MCF 10A (cell line): ENCODE measurements around the gene SLC22A23. TPM values are rescaled to one million over a fixed set of nuclear protein-coding genes. Genes with fewer than 3 reads are reported as not detected.

Source experiments
- BruUV-seq: library from RNA; stranded (reverse); fragments of 400-500 nt; replicated peaks from 2 replicates; lab custom pipeline; 2021; lab: Mats Ljungman, UMichigan
- CTCF ChIA-PET: fragments of 300-600 bp; sonication (Branson Sonifier 250); formaldehyde crosslinking; extraction: SDS; loops from one replicate; lab custom pipeline; 2021; ENCODE audit warnings: antibody characterized with exemption, inconsistent platforms; lab: Yijun Ruan, JAX
- POLR2A ChIA-PET: fragments of 300-600, 350-650 bp; sonication (Branson Sonifier 250); formaldehyde crosslinking; extraction: SDS; loops from one replicate; lab custom pipeline; 2020; ENCODE audit warnings: antibody characterized with exemption, inconsistent platforms; lab: Yijun Ruan, JAX
- DNase-seq: peaks from one replicate; pipeline ENCODE4 v3.0.0-alpha.2; 2018; ENCODE audit not compliant: unreplicated experiment
- H3K27ac Mint-ChIP-seq: one replicate; pipeline ENCODE4 v1.8.0; 2022; ENCODE audit warnings: mild to moderate bottlenecking, low read depth, mixed read lengths; ENCODE audit not compliant: unreplicated experiment
- H3K27me3 Mint-ChIP-seq: one replicate; pipeline ENCODE4 v1.8.0; 2022; ENCODE audit warnings: mixed read lengths; ENCODE audit not compliant: insufficient read depth, unreplicated experiment
- H3K36me3 Mint-ChIP-seq: one replicate; pipeline ENCODE4 v1.8.0; 2022; ENCODE audit warnings: mild to moderate bottlenecking, moderate library complexity, mixed read lengths; ENCODE audit not compliant: insufficient read depth, unreplicated experiment
- H3K4me1 Mint-ChIP-seq: one replicate; pipeline ENCODE4 v1.8.0; 2022; ENCODE audit warnings: mixed read lengths; ENCODE audit not compliant: insufficient read depth, unreplicated experiment
- H3K4me3 Mint-ChIP-seq: one replicate; pipeline ENCODE4 v1.8.0; 2022; ENCODE audit warnings: mild to moderate bottlenecking, moderate library complexity, mixed read lengths; ENCODE audit not compliant: unreplicated experiment
- H3K9me3 Mint-ChIP-seq: one replicate; pipeline ENCODE4 v1.8.0; 2022; ENCODE audit warnings: mixed read lengths; ENCODE audit not compliant: unreplicated experiment
- intact Hi-C: fragments of 100-400 bp; cut with micrococcal nuclease; formaldehyde crosslinking; loops from 2 replicates; pipeline ENCODE4 v1.14.1; 2022
- total RNA-seq: library from RNA; stranded (reverse); gene quantifications from 2 replicates; pipeline ENCODE4 v1.2.3, GENCODE V29; 2022
- TF ChIP-seq, protein P1 (sequence below): fragments of 200-600 bp; IDR thresholded peaks from one replicate; pipeline ENCODE4 v1.8.0; 2022; ENCODE audit warnings: antibody characterized with exemption, mild to moderate bottlenecking; ENCODE audit not compliant: unreplicated experiment

The SLC22A23 gene
- total RNA-seq, 1 experiment from 2014 or later: 11.9 TPM

DNA sequence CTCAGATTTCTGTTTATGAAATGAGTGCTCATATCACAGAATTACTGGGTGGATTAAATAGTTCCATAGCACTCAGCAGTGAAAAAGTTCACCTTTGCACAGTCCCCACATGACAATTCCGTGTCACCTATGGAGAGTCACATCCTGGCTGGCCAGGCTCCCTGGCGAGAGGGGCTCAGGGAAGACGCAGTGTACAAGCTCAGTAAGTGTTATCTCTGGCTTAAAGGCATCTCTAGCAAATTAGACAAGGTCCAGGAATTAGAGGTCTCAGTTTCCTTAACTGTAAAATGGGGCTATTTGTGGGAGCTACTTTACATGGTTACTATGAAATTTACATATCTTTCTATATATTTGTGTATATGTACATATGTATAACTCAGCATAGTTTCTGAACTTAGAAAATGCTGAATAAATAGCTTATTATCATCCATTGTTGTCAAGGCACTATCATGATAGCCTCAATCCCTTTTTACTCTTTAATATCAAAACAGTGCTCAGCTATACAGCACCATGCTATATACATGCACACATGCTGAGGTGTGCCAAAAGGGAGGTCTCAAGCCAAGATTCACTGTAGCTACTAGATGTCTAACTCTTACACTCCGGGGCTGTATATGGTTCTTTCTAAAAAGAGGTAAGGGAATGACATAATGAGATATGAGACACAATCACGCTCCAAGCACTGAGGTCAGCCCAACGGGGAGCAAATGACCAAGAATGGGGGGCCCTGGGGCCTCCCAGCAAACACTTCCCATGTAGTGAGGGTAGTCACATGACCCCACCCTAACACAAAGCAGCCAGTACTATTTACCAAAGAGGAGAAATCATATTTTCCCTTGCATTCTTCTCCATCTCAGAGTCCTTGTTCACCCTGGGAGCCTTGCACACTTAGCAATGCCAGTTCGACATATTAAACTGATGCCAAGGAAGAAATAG lies 59.4 kb downstream of the SLC22A23 start:
- DNase-seq: no peak
- POLR2A ChIA-PET: interaction anchor here (0.7 kb wide), 2 partner anchors 23 to 63 kb away, joined by 3 read pairs; no protein-coding TSS in a partner anchor
- CTCF ChIA-PET: interaction anchor here (0.6 to 0.8 kb wide), 2 partner anchors 20 to 330 kb away, joined by 3 read pairs; no protein-coding TSS in a partner anchor
- Mint-ChIP-seq H3K9me3 (no peaks in the 10 kb centered on the region), H3K4me3 (no peak overlapping the region), H3K27ac (no peak overlapping the region), H3K36me3 (no peaks in the 10 kb centered on the region), H3K4me1 (peaks cover 10% of the 10 kb centered on the region), H3K27me3 (no peaks in the 10 kb centered on the region)
- intact Hi-C loops: no loop called here
- no TSS peak for BruUV-seq
- TF ChIP-seq, protein P1, sequence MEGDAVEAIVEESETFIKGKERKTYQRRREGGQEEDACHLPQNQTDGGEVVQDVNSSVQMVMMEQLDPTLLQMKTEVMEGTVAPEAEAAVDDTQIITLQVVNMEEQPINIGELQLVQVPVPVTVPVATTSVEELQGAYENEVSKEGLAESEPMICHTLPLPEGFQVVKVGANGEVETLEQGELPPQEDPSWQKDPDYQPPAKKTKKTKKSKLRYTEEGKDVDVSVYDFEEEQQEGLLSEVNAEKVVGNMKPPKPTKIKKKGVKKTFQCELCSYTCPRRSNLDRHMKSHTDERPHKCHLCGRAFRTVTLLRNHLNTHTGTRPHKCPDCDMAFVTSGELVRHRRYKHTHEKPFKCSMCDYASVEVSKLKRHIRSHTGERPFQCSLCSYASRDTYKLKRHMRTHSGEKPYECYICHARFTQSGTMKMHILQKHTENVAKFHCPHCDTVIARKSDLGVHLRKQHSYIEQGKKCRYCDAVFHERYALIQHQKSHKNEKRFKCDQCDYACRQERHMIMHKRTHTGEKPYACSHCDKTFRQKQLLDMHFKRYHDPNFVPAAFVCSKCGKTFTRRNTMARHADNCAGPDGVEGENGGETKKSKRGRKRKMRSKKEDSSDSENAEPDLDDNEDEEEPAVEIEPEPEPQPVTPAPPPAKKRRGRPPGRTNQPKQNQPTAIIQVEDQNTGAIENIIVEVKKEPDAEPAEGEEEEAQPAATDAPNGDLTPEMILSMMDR: no peak

DNA sequence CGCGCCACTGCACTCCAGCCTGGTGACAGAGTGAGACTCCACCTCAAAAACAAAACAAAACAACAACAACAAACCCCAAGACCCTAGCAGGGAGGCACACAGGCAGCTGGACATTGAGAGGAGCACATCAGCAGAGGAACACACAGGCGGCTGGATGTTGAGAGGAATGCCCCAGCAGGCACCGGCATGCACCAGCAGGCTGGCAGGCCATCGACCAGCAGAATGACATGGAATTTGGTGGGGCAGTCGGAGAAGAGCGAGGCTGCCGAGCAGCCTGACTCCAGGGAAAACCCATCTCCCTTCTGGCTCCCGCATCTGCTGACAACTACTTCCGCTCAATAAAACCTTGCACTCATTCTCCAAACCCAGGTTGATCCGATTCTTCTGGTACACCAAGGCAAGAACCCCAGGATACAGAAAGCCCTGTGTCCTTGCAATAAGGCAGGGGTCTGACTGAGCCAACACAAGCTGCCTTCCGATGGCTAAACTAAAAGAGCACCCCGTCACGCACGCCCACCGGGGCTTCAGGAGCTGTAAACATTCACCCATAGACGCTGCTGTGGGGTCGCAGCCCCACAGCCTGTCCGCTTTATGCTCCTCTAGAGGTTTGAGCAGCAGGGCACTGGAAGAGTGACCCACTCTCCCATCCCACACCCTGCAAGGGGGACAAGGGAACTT lies 60.2 kb downstream of the SLC22A23 start:
- no peak overlapping the region for H3K27ac Mint-ChIP-seq
- TF ChIP-seq, protein P1: no peak
- H3K36me3 Mint-ChIP-seq: no peaks in the 10 kb centered on the region
- ChIA-PET POLR2A (interaction anchor here (0.7 kb wide), 1 partner anchor 64 kb away, joined by 3 read pairs; no protein-coding TSS in a partner anchor), CTCF (no interaction called here)
- BruUV-seq: no TSS peak
- peaks cover 2% of the 10 kb centered on the region for H3K4me1 Mint-ChIP-seq
- intact Hi-C loops: no loop called here
- no peak overlapping the region for H3K4me3 Mint-ChIP-seq
- no peaks in the 10 kb centered on the region for H3K9me3 Mint-ChIP-seq
- no peaks in the 10 kb centered on the region for H3K27me3 Mint-ChIP-seq
- DNase-seq: no peak

DNA sequence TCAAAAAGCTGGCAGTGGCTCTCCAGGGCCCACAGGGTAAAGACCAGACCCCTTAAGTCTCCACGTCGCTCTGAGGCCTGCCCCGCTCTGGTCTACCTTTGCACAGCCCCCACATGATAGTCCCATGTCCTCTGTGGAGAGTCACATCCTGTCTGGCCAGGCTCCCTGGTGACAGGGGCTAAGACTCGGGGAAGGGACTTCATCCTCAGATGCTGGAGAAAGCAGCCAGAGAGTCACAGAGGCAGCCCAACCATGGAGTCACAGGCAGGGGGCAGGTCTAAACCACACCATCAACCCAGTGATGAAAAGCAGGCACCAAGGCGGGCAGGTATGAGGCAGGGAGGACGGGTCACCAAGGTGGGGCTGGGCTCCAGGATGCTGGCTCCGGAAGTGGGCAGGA lies 62.2 kb downstream of the SLC22A23 start:
- ChIA-PET CTCF (interaction anchor here (0.7 kb wide), 1 partner anchor 297 kb away, joined by 4 read pairs; no protein-coding TSS in a partner anchor), POLR2A (no interaction called here)
- intact Hi-C loops: loop anchor here (5.0 kb wide), 1 partner anchor 112 kb away; no protein-coding TSS in a partner anchor
- Mint-ChIP-seq H3K4me3 (no peak overlapping the region), H3K27ac (no peak overlapping the region), H3K27me3 (no peaks in the 10 kb centered on the region), H3K4me1 (no peaks in the 10 kb centered on the region), H3K9me3 (no peaks in the 10 kb centered on the region), H3K36me3 (no peaks in the 10 kb centered on the region)
- TF ChIP-seq, protein P1: no peak
- no TSS peak for BruUV-seq
- no peak for DNase-seq

DNA sequence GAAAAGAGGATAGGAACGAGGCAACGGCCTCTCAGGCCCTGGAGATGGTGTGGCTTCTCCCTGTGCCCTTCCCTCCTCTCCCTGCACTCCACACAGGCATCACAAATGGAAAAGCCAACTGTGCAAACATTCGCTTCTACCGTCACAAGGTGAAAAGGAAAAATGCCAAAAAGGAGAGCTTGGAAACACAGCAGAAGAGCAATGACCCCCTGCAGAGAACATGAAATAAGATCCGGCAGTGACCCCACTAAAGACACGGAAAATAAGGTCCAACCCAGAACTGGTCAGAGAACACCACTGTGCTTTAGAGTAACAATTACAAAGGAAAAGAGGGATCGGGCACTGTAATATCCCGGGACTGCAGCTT lies 63.0 kb downstream of the SLC22A23 start:
- no peak overlapping the region for H3K27ac Mint-ChIP-seq
- no peak for DNase-seq
- no TSS peak for BruUV-seq
- H3K4me3 Mint-ChIP-seq: no peak overlapping the region
- intact Hi-C loops: loop anchor here (5.0 kb wide), 1 partner anchor 112 kb away; no protein-coding TSS in a partner anchor
- no peaks in the 10 kb centered on the region for H3K9me3 Mint-ChIP-seq
- H3K4me1 Mint-ChIP-seq: no peaks in the 10 kb centered on the region
- CTCF ChIA-PET: no interaction called here
- TF ChIP-seq, protein P1: no peak
- no peaks in the 10 kb centered on the region for H3K36me3 Mint-ChIP-seq
- POLR2A ChIA-PET: interaction anchor here (1.7 kb wide), 1 partner anchor 12 kb away, joined by 3 read pairs; no protein-coding TSS in a partner anchor
- no peaks in the 10 kb centered on the region for H3K27me3 Mint-ChIP-seq
